HTR-8/SVneo (cell line): Measurements from ENCODE around the gene CACNB2.

Experiments used
- DNase-seq: peaks from one replicate; pipeline ENCODE4 v3.0.0; 2011; ENCODE audit warnings: low spot score, mixed read lengths; ENCODE audit not compliant: insufficient read length
- FAIRE-seq: peaks from 2 replicates; lab custom pipeline; 2011; peaks lifted over from hg19 to GRCh38; lab: Jason Lieb, UNC

The CACNB2 gene

GRCh38 chr10:18140149-18140956 is at the start of gene CACNB2:
Gene CACNB2, plus strand, starts transcription at chr10:18140424.
- FAIRE-seq (no peak), DNase-seq (peak; percentile 9)

GRCh38 chr10:18094332-18094731 is 45.9 kb upstream of the CACNB2 start:
- FAIRE-seq (no peak), DNase-seq (no peak)

DNA sequence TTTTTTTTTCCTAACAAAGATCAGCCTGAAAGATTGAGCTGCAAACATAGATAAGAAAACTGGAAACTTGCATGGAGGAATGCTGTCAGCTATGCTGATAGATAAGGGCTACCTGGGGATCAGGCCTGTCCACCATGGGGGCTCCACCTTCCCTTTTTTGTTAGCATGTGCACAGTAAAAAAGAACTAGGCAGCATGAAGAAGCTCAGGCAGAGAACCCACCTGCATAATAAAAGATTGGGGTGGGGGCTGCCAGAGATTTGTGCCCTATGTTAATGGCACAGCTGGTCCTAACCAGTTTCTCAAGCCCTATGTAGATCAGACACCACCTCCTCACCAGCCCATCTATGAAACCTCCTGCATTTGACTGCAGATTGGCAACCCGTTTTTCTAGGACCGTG is 45.4 kb upstream of the CACNB2 start:
- no peak for DNase-seq
- no peak for FAIRE-seq

DNA sequence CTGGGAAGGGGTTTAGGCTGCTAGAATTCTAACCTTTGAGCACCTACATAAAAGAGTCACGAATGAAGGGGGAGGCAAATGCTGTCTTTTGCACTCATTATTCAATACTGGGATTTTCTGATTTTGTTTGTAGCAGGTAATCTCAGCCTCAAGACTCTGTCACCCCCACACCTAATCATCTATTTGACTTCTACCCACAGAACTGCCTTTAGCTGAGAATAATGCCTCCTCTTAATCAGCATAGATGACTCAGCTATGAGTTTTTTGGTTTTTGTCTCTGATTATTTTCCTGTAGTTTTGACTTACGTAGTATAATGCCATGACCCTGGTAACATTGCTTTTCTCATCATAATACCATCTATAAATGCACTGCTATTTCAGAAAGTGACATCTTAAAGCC is 42.7 kb upstream of the CACNB2 start:
- no peak for FAIRE-seq
- no peak for DNase-seq

DNA sequence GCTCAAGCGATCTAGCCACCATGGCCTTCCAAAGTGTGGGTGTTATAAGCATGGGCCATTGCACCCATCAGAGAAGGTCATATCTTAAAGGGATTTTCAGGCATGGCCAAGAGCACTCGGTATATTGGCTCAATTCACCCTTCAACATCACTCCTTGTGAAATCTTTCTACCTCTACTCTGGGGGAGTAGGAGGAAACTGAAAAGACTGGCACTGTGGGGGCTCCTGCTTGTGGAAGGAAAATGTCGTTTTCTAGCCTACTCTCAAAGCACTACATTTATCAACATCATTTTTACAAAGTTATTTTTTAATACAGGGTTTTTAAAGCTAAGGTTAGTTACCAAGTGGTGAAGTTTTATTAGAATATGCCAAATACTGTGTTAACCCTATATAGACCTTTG is 42.0 kb upstream of the CACNB2 start:
- FAIRE-seq (no peak), DNase-seq (no peak)

- DNase-seq (no peak), FAIRE-seq (no peak)
Observed at GRCh38 chr10:18099415-18099814, 40.8 kb upstream of the CACNB2 start.

DNA sequence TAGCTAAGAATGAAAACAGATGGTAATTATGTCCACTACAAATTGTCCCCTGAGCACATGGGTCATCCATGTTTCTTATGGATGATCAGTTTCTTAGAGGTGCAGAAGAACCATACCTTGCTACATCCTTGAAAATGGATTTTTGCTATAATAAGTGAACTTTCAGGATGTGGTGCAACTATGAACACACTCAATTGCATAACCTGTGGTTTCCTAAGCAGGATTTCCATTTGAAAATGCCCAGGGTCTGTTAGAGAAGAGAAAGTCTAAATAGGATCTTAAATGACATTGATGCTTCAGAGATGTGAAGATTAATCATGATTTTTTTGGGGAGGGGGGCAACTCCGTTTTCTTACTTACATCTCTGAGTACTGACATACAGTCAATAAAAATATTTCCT is 39.6 kb upstream of the CACNB2 start:
- no peak for FAIRE-seq
- no peak for DNase-seq

GRCh38 chr10:18102404-18102803 is 37.8 kb upstream of the CACNB2 start:
- no peak for FAIRE-seq
- no peak for DNase-seq

- no peak for FAIRE-seq
- DNase-seq = peak; percentile 21
Observed at GRCh38 chr10:18104223-18104872, 35.9 kb upstream of the CACNB2 start.

GRCh38 chr10:18109341-18109870 is 30.8 kb upstream of the CACNB2 start:
- DNase-seq = no peak
- no peak for FAIRE-seq

GRCh38 chr10:18113881-18114280 is 26.3 kb upstream of the CACNB2 start:
- no peak for DNase-seq
- FAIRE-seq = no peak

- no peak for DNase-seq
- FAIRE-seq = no peak
Observed at GRCh38 chr10:18117276-18117675, 22.9 kb upstream of the CACNB2 start.

DNA sequence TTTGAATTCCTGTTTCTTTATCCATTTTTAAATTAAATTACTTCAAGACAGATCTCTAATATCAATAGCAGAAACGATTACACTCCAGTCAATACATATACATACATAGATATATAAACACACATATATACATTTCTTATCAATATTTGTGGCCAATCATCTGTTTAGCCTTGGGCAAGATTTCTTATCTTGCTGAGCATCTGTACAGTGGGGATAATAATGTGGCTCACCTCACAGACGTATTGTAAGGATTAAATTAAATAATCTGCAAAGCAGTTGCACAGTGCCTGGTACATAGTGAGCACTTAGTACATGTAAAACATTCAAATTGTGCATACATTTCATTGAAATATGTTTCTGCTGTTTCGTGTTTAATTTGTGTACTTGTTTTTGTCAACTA is 17.5 kb upstream of the CACNB2 start:
- DNase-seq = no peak
- no peak for FAIRE-seq

GRCh38 chr10:18133046-18133445 is 7.2 kb upstream of the CACNB2 start:
- no peak for DNase-seq
- no peak for FAIRE-seq

GRCh38 chr10:18134509-18134908 is 5.7 kb upstream of the CACNB2 start:
- no peak for DNase-seq
- FAIRE-seq = no peak

DNA sequence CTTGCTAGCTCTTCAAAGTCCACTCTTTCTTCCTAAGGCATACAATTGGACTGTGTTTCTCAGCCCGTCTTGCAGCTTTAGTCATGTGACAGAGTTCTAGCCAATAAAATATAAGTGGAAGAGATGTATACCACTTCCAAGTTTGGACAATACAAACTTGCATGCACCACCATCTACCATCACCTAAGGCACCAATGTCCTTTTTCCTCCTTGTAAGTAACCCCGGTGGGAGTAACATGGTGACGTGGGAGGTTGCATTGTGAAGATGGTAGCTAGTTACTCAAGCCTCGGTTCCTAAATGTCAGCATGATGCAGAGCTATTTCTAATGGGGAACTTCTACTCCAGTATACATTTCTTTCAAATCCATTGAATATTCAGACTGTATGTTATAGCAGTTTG is 5.3 kb upstream of the CACNB2 start:
- DNase-seq = no peak
- no peak for FAIRE-seq

GRCh38 chr10:18136073-18136791 is 4.0 kb upstream of the CACNB2 start:
- no peak for DNase-seq

GRCh38 chr10:18137111-18137510 is 3.1 kb upstream of the CACNB2 start:
- no peak for FAIRE-seq
- DNase-seq = no peak

More at GRCh38 chr10:18136073-18136791, 4.0 kb upstream of the CACNB2 start:
- FAIRE-seq = no peak

GRCh38 chr10:18140957-18141845 is 977 bp downstream of the CACNB2 start:
- DNase-seq = no peak
- FAIRE-seq = no peak

DNA sequence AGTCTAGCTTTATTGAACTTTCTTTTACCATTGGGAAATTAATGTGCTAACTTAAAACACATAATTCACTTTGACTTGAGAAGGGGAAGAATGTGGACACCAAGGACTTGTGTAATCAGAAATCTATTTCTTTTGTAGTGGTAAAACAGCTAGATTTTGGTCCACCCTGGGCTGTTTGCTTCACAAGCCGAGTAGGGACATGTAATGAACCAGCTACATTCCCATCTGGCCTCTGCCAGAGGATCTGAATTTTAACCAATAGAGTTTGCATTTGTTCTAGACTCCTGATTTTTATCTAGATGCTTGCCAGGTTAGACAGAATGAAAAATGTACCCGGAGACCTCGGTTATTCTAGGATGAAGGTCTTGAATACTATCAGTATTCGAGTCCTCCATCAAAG is 1.9 kb downstream of the CACNB2 start:
- DNase-seq (no peak), FAIRE-seq (no peak)
